ENCODE measurements around the gene CACNG8.

CACNG8 gene

GRCh38 chr19:53982611-53983010 is 19.9 kb downstream of the CACNG8 start:
- Histone ChIP-seq H3K36me3 (ENCODE audit: low read depth) (no peaks in the 10 kb centered on the region), H3K27me3 (ENCODE audit: insufficient read depth, poor library complexity, severe bottlenecking) (no peaks in the 10 kb centered on the region), H3K27ac (ENCODE audit: poor library complexity, severe bottlenecking) (peak overlapping the region; percentile 90), H3K4me1 (ENCODE audit: insufficient read depth, poor library complexity, severe bottlenecking) (no peaks in the 10 kb centered on the region), H3K4me3 (ENCODE audit: severe bottlenecking) (peak overlapping the region; percentile 33), H3K9me3 (ENCODE audit: severe bottlenecking) (no peaks in the 10 kb centered on the region)
- TF ChIP-seq CTCF (IDR thresholded peaks at IDR 0.05; ENCODE audit: poor library complexity, severe bottlenecking): no peak
- DNase-seq (ENCODE audit: low spot score) (no peak), ATAC-seq (ENCODE audit: low read depth) (no peak)

- ATAC-seq (ENCODE audit: low read depth) (no peak), DNase-seq (ENCODE audit: low spot score) (no peak)
- H3K4me3 ChIP-seq (ENCODE audit: severe bottlenecking): no peak overlapping the region
- H3K9me3 ChIP-seq (ENCODE audit: severe bottlenecking): no peaks in the 10 kb centered on the region
- no peaks in the 10 kb centered on the region for H3K36me3 ChIP-seq (ENCODE audit: low read depth)
- no peaks in the 10 kb centered on the region for H3K4me1 ChIP-seq (ENCODE audit: insufficient read depth, poor library complexity, severe bottlenecking)
- H3K27me3 ChIP-seq (ENCODE audit: insufficient read depth, poor library complexity, severe bottlenecking): no peaks in the 10 kb centered on the region
- H3K27ac ChIP-seq (ENCODE audit: poor library complexity, severe bottlenecking): no peak overlapping the region
- no peak for TF ChIP-seq CTCF (IDR thresholded peaks at IDR 0.05; ENCODE audit: poor library complexity, severe bottlenecking)
Observed at GRCh38 chr19:53983457-53984289, 20.9 kb downstream of the CACNG8 start.

GRCh38 chr19:53985863-53986262 is 23.1 kb downstream of the CACNG8 start:
- TF ChIP-seq CTCF (IDR thresholded peaks at IDR 0.05; ENCODE audit: poor library complexity, severe bottlenecking): no peak
- ATAC-seq (ENCODE audit: low read depth) (no peak), DNase-seq (ENCODE audit: low spot score) (no peak)
- no peaks in the 10 kb centered on the region for H3K27me3 ChIP-seq (ENCODE audit: insufficient read depth, poor library complexity, severe bottlenecking)
- no peaks in the 10 kb centered on the region for H3K9me3 ChIP-seq (ENCODE audit: severe bottlenecking)
- no peak overlapping the region for H3K27ac ChIP-seq (ENCODE audit: poor library complexity, severe bottlenecking)
- no peaks in the 10 kb centered on the region for H3K4me1 ChIP-seq (ENCODE audit: insufficient read depth, poor library complexity, severe bottlenecking)
- H3K4me3 ChIP-seq (ENCODE audit: severe bottlenecking): no peak overlapping the region
- H3K36me3 ChIP-seq (ENCODE audit: low read depth): no peaks in the 10 kb centered on the region

- Histone ChIP-seq H3K36me3 (ENCODE audit: low read depth) (no peaks in the 10 kb centered on the region), H3K27me3 (ENCODE audit: insufficient read depth, poor library complexity, severe bottlenecking) (peaks cover 8% of the 10 kb centered on the region), H3K4me1 (ENCODE audit: insufficient read depth, poor library complexity, severe bottlenecking) (no peaks in the 10 kb centered on the region), H3K27ac (ENCODE audit: poor library complexity, severe bottlenecking) (no peak overlapping the region), H3K9me3 (ENCODE audit: severe bottlenecking) (no peaks in the 10 kb centered on the region), H3K4me3 (ENCODE audit: severe bottlenecking) (no peak overlapping the region)
- TF ChIP-seq CTCF (IDR thresholded peaks at IDR 0.05; ENCODE audit: poor library complexity, severe bottlenecking): no peak
- ATAC-seq (ENCODE audit: low read depth) (no peak), DNase-seq (ENCODE audit: low spot score) (no peak)
Observed at GRCh38 chr19:53988981-53989380, 26.2 kb downstream of the CACNG8 start.
